B cell (primary cell): ENCODE data around the gene CEACAM5.

Source experiments
- EZH2 ChIP-seq: IDR thresholded peaks from 2 replicates; pipeline ENCODE4 v1.6.1; 2012; ENCODE audit warnings: borderline replicate concordance, low read depth, mild to moderate bottlenecking, moderate library complexity, low read length; ENCODE audit not compliant: insufficient read depth, poor library complexity, severe bottlenecking
- TF ChIP-seq, protein P1 (sequence below): fragments of 200-600 bp; IDR thresholded peaks from one replicate; pipeline ENCODE4 v1.8.0; 2022; ENCODE audit warnings: antibody characterized with exemption, mild to moderate bottlenecking

DNA sequence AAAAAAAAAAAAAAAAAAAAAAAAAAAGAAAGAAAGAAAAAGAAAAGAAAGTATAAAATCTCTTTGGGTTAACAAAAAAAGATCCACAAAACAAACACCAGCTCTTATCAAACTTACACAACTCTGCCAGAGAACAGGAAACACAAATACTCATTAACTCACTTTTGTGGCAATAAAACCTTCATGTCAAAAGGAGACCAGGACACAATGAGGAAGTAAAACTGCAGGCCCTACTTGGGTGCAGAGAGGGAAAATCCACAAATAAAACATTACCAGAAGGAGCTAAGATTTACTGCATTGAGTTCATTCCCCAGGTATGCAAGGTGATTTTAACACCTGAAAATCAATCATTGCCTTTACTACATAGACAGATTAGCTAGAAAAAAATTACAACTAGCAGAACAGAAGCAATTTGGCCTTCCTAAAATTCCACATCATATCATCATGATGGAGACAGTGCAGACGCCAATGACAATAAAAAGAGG lies 9.6 kb upstream of the CEACAM5 start:
- TF ChIP-seq, protein P1, sequence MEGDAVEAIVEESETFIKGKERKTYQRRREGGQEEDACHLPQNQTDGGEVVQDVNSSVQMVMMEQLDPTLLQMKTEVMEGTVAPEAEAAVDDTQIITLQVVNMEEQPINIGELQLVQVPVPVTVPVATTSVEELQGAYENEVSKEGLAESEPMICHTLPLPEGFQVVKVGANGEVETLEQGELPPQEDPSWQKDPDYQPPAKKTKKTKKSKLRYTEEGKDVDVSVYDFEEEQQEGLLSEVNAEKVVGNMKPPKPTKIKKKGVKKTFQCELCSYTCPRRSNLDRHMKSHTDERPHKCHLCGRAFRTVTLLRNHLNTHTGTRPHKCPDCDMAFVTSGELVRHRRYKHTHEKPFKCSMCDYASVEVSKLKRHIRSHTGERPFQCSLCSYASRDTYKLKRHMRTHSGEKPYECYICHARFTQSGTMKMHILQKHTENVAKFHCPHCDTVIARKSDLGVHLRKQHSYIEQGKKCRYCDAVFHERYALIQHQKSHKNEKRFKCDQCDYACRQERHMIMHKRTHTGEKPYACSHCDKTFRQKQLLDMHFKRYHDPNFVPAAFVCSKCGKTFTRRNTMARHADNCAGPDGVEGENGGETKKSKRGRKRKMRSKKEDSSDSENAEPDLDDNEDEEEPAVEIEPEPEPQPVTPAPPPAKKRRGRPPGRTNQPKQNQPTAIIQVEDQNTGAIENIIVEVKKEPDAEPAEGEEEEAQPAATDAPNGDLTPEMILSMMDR: no peak
- no peak for TF ChIP-seq EZH2
